ENCODE measurements around the gene PUS1. TPM values are rescaled to one million over a fixed set of nuclear protein-coding genes. Genes with fewer than 3 reads are reported as not detected.

The PUS1 gene
- total RNA-seq, 2 donors from 2014 or later, result 31.5 to 75.2 TPM

- H3K27ac Mint-ChIP-seq, result no peak overlapping the region
- no peaks in the 10 kb centered on the region for H3K36me3 Mint-ChIP-seq (ENCODE audit: low read depth)
- no peak for ATAC-seq (replicated peaks)
- no peak overlapping the region for H3K4me3 Mint-ChIP-seq
- H3K4me1 Mint-ChIP-seq, result no peaks in the 10 kb centered on the region
- no peaks in the 10 kb centered on the region for H3K27me3 Mint-ChIP-seq
- H3K9me3 Mint-ChIP-seq, result no peaks in the 10 kb centered on the region
Measured at GRCh38 chr12:131917711-131918306, 11.3 kb upstream of the PUS1 start.

GRCh38 chr12:131918311-131919050 is 10.6 kb upstream of the PUS1 start:
- H3K36me3 Mint-ChIP-seq (ENCODE audit: low read depth), result no peaks in the 10 kb centered on the region
- no peaks in the 10 kb centered on the region for H3K4me1 Mint-ChIP-seq
- ATAC-seq (replicated peaks), result no peak
- no peaks in the 10 kb centered on the region for H3K9me3 Mint-ChIP-seq
- H3K4me3 Mint-ChIP-seq, result no peak overlapping the region
- H3K27ac Mint-ChIP-seq, result no peak overlapping the region
- H3K27me3 Mint-ChIP-seq, result no peaks in the 10 kb centered on the region

GRCh38 chr12:131919051-131919347 is 10.1 kb upstream of the PUS1 start:
- ATAC-seq (replicated peaks), result no peak
- Mint-ChIP-seq H3K36me3 (ENCODE audit: low read depth) (no peaks in the 10 kb centered on the region), H3K27me3 (no peaks in the 10 kb centered on the region), H3K4me1 (no peaks in the 10 kb centered on the region), H3K9me3 (no peaks in the 10 kb centered on the region), H3K27ac (no peak overlapping the region), H3K4me3 (no peak overlapping the region)

- Mint-ChIP-seq H3K27ac (no peak overlapping the region), H3K4me3 (no peak overlapping the region), H3K9me3 (no peaks in the 10 kb centered on the region), H3K4me1 (no peaks in the 10 kb centered on the region), H3K27me3 (no peaks in the 10 kb centered on the region), H3K36me3 (ENCODE audit: low read depth) (no peaks in the 10 kb centered on the region)
- ATAC-seq (replicated peaks), result no peak
Measured at GRCh38 chr12:131919366-131920156, 9.5 kb upstream of the PUS1 start.

GRCh38 chr12:131920157-131920508 is 8.9 kb upstream of the PUS1 start:
- no peaks in the 10 kb centered on the region for H3K4me1 Mint-ChIP-seq
- no peaks in the 10 kb centered on the region for H3K36me3 Mint-ChIP-seq (ENCODE audit: low read depth)
- no peaks in the 10 kb centered on the region for H3K27me3 Mint-ChIP-seq
- H3K27ac Mint-ChIP-seq, result no peak overlapping the region
- ATAC-seq (replicated peaks), result no peak
- no peak overlapping the region for H3K4me3 Mint-ChIP-seq
- H3K9me3 Mint-ChIP-seq, result no peaks in the 10 kb centered on the region

- Mint-ChIP-seq H3K27ac (no peak overlapping the region), H3K4me1 (no peaks in the 10 kb centered on the region), H3K27me3 (no peaks in the 10 kb centered on the region), H3K4me3 (no peak overlapping the region), H3K9me3 (no peaks in the 10 kb centered on the region), H3K36me3 (ENCODE audit: low read depth) (no peaks in the 10 kb centered on the region)
- peak; percentile 14 for ATAC-seq (replicated peaks)
Measured at GRCh38 chr12:131920902-131921840, 7.9 kb upstream of the PUS1 start.

- H3K36me3 Mint-ChIP-seq (ENCODE audit: low read depth), result no peaks in the 10 kb centered on the region
- H3K27ac Mint-ChIP-seq, result no peak overlapping the region
- no peaks in the 10 kb centered on the region for H3K9me3 Mint-ChIP-seq
- no peaks in the 10 kb centered on the region for H3K4me1 Mint-ChIP-seq
- no peak overlapping the region for H3K4me3 Mint-ChIP-seq
- no peak for ATAC-seq (replicated peaks)
- H3K27me3 Mint-ChIP-seq, result no peaks in the 10 kb centered on the region
Measured at GRCh38 chr12:131921866-131922769, 7.0 kb upstream of the PUS1 start.

GRCh38 chr12:131922772-131923171 is 6.3 kb upstream of the PUS1 start:
- H3K36me3 Mint-ChIP-seq (ENCODE audit: low read depth), result no peaks in the 10 kb centered on the region
- no peak for ATAC-seq (replicated peaks)
- H3K4me3 Mint-ChIP-seq, result no peak overlapping the region
- H3K9me3 Mint-ChIP-seq, result no peaks in the 10 kb centered on the region
- no peaks in the 10 kb centered on the region for H3K27me3 Mint-ChIP-seq
- no peaks in the 10 kb centered on the region for H3K4me1 Mint-ChIP-seq
- no peak overlapping the region for H3K27ac Mint-ChIP-seq

- no peaks in the 10 kb centered on the region for H3K36me3 Mint-ChIP-seq (ENCODE audit: low read depth)
- H3K27me3 Mint-ChIP-seq, result no peaks in the 10 kb centered on the region
- no peak overlapping the region for H3K4me3 Mint-ChIP-seq
- no peaks in the 10 kb centered on the region for H3K9me3 Mint-ChIP-seq
- H3K27ac Mint-ChIP-seq, result no peak overlapping the region
- no peaks in the 10 kb centered on the region for H3K4me1 Mint-ChIP-seq
- ATAC-seq (replicated peaks), result no peak
Measured at GRCh38 chr12:131923260-131923659, 5.8 kb upstream of the PUS1 start.

- no peaks in the 10 kb centered on the region for H3K27me3 Mint-ChIP-seq
- H3K36me3 Mint-ChIP-seq (ENCODE audit: low read depth), result peaks cover 30% of the 10 kb centered on the region
- H3K4me3 Mint-ChIP-seq, result peak overlapping the region; percentile 90
- no peak for ATAC-seq (replicated peaks)
- H3K27ac Mint-ChIP-seq, result peak overlapping the region; percentile 76
- H3K9me3 Mint-ChIP-seq, result no peaks in the 10 kb centered on the region
- H3K4me1 Mint-ChIP-seq, result peaks cover 6% of the 10 kb centered on the region
Measured at GRCh38 chr12:131927110-131928079, 1.7 kb upstream of the PUS1 start.

- peak; percentile 36 for ATAC-seq (replicated peaks)
- Mint-ChIP-seq H3K27me3 (no peaks in the 10 kb centered on the region), H3K36me3 (ENCODE audit: low read depth) (peaks cover 38% of the 10 kb centered on the region), H3K9me3 (no peaks in the 10 kb centered on the region), H3K27ac (peak overlapping the region; percentile 76), H3K4me1 (peaks cover 10% of the 10 kb centered on the region), H3K4me3 (peak overlapping the region; percentile 90)
Measured at GRCh38 chr12:131928080-131928710, 881 bp upstream of the PUS1 start.

Measured in activated T-helper 17 cell treated with anti-CD3 and anti-CD28 coated beads, Interleukin-2, amount 50 U/mL, for 72 hours (primary cell).